HG03095 (cell line): ENCODE data around the gene PRKD2.
A peak's percentile ranks its signal among the peaks of the same experiment; 100 is the strongest.
"Not testable (repeated sequence)": the region's sequence is repeated elsewhere in the genome, so short reads cannot be mapped to it uniquely, and the experiment has no call there.

ENCODE experiments used
- ATAC-seq: cut with Tn5 transposase; IDR thresholded peaks from one replicate; pipeline ENCODE4 v1.9.1; 2021; ENCODE audit warnings: moderate library complexity; ENCODE audit not compliant: unreplicated experiment

The PRKD2 gene

GRCh38 chr19:46634656-46635218, 82.2 kb downstream of the PRKD2 start:
- no peak for ATAC-seq

- ATAC-seq: peak; percentile 29
Measured at GRCh38 chr19:46634045-46634655, 82.8 kb downstream of the PRKD2 start.

- no peak for ATAC-seq
Measured at GRCh38 chr19:46633130-46633529, 83.8 kb downstream of the PRKD2 start.

GRCh38 chr19:46631481-46631880, 85.4 kb downstream of the PRKD2 start:
- no peak for ATAC-seq

- ATAC-seq: no peak
Measured at GRCh38 chr19:46630586-46631205, 86.2 kb downstream of the PRKD2 start.

- no peak for ATAC-seq
Measured at GRCh38 chr19:46629546-46630025, 87.3 kb downstream of the PRKD2 start.

GRCh38 chr19:46628970-46629369, 87.9 kb downstream of the PRKD2 start:
- not testable (repeated sequence) for ATAC-seq

GRCh38 chr19:46626446-46626845, 90.5 kb downstream of the PRKD2 start:
- ATAC-seq: no peak

GRCh38 chr19:46625731-46626130, 91.2 kb downstream of the PRKD2 start:
- ATAC-seq: no peak

GRCh38 chr19:46624958-46625661, 91.8 kb downstream of the PRKD2 start, which contains the start of gene PTGIR:
Gene PTGIR (minus strand): TSS chr19:46625089. CDS start chr19:46624225, 864 bp downstream.
- no peak for ATAC-seq
